Erythroblast (primary cell): ENCODE measurements around the gene CYP1A2.

ENCODE experiments used
- DNase-seq, 2 experiments: peaks; one replicate each; lab custom pipeline; 2025; lab: John Stamatoyannopoulos, UW
- GATA1 ChIP-seq: IDR thresholded peaks from 2 replicates; pipeline ENCODE4 v1.6.1; 2011; ENCODE audit warnings: low read depth, mild to moderate bottlenecking, control low read depth, low read length, moderate library complexity
- POLR2A ChIP-seq: IDR thresholded peaks from 2 replicates; pipeline ENCODE4 v1.6.1; 2011; ENCODE audit warnings: mild to moderate bottlenecking, low read length

CYP1A2 gene

DNA sequence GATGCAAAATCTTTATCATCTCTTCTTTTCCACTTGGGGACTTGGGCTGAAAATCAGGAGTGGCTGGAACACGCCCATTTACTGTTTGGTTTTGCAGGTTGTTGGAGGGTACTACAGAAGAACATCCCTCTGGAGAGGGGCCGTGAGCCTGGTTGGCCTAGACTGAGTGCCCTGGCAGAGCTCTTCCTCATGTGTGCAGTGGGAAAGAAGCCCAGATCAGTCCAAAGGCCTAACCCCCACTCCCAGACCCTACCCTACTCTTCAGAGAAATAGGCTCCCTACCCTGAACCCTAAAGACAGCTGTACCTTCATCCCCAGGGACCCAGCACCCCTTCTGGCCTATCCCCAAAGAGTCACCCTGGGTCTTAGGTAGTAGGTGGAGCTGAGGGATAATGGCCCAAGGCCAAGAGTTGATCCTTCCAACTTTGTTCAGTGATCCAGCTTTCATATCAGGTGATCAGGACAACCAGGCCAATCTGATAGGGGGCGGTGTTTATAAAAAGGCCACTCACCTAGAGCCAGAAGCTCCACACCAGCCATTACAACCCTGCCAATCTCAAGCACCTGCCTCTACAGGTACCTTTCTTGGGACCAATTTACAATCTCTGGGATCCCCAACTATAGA is at the start of gene CYP1A2:
Gene CYP1A2, plus strand, starts transcription at position 524 of the 625 bp plus-strand sequence. CDS start 894 bp downstream, outside the sequence.
- TF ChIP-seq POLR2A = no peak
- TF ChIP-seq GATA1 = no peak

GRCh38 chr15:74709011-74709410 is 39.6 kb upstream of the CYP1A2 start:
- no peak for TF ChIP-seq POLR2A
- no peak for TF ChIP-seq GATA1
- no peak for DNase-seq

More for the DNA sequence above, at the start of gene CYP1A2:
- DNase-seq = no peak

GRCh38 chr15:74709892-74710291 is 38.8 kb upstream of the CYP1A2 start:
- no peak for DNase-seq
- TF ChIP-seq POLR2A = no peak
- TF ChIP-seq GATA1 = no peak

DNA sequence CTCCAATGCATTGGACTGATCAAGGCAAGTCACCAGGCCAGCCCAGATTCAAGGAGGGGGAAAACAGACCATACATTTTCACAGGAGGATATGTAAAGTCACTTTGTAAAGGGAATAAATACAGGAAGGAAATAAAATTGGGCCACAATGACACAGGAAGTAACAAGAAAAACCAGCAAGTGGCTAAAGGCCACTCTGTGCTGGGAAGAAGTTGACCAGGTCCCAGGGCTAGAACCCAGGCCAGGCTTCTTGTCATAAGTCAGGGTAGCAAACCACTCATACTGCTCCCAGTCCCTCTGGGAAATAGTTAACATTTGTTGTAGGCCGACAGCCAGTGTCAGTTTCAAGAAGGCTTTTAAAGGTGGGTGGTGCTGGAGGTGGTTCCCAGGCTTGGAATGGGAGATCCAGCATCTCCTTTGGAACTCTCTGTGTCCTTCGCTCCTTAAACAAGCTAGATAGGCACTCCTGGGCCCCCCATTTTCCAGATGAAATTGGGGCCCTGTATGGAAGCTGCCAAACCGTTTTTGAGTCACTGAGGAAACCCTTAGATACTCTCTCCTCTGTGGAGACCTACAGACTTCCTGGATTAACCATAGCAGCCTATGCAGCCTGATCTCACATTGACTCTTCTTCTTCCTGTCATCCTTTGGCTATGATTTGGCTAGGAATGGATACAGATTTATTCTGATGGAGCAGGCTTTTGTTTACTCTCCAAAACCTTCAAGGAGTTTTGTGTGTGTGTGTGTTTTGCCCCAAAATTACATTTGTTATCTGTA is 38.1 kb upstream of the CYP1A2 start:
- no peak for DNase-seq
- TF ChIP-seq POLR2A (no peak), GATA1 (no peak)

GRCh38 chr15:74712311-74712710 is 36.3 kb upstream of the CYP1A2 start:
- TF ChIP-seq GATA1 (no peak), POLR2A (no peak)
- DNase-seq = no peak

DNA sequence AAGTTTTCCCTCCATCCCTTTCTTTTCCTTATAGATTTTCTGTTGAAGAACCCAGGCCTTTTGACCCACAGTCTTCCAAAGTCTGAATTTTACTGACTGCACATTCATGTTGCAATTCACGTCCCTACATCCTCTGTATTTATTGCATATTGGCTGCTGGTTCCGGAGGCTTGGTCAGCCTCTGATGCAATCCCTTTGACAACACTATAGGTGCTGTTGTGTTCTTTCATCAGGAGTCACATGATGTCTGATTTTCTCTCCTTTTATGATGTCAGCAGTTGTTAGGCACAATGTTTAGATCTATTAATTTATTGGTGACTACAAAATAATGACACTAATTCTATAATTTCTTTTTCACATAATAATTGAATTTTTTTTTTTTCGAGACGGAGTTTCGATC is 32.0 kb upstream of the CYP1A2 start:
- no peak for DNase-seq
- no peak for TF ChIP-seq GATA1

DNA sequence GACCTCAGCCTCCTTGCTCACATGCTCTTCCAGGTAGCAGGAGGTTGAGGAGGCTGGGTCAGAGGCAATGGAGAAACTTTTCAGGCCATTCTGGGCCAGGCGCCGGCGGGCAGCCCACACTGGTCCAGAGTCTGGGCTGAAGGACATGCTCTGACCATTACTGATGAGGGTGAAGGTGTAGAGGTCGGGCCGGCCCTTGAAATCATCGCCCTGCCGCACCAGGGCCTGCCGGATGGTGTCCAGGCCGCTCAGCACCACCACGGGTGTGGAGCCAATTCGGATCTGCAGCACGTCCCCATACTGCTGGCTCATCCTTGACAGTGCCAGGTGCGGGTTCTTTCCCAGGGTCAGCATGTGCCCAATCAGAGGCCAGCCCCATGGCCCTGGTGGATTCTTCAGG is 26.1 kb upstream of the CYP1A2 start:
- no peak for DNase-seq
- no peak for TF ChIP-seq POLR2A
- no peak for TF ChIP-seq GATA1

DNA sequence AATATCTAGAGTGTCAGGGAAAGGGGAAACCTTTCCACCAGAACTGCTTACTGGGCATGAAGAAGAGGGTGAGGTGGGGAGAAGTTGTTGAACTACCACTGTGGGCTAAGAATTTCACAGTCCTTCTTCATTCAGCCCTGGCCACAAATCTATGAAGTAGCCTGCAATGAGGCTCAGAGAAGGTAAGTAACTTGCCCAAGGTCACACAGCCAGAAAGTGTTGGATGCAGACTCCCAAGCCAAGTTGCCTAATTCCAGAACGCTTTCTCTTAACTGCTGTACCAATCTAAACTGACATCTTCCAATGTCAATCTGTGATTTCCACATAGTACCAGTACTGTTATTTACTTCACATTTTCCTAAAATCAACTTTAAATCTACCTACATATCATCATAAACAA is 25.5 kb upstream of the CYP1A2 start:
- no peak for DNase-seq
- no peak for TF ChIP-seq GATA1
- TF ChIP-seq POLR2A = no peak

DNA sequence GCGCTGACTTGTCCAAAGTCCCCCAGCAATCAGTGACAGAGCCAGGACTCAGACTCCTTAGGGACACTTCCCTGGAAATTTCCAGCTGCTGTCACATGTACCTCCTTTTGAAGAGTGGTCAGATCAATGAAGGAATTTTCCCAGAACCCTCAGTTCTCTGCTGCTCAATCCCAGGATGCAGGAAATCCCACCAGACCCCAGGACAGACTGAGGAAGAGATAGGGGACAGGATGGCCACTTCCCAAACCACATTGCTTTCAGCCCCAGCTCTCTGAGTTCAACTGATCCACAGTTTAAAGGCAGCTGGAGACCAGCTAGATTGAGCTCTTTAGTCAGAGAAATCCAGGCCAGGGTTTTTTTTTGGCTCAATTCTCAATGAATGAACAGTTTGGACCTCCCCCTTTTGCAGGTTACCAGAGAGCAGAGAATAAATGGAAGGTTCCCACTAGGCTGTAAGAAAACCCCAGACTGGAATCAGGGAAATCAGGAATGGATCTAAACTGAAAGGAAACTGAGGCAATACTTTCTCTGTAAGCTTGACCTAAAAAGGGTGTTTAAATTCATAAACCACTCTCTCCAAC is 24.8 kb upstream of the CYP1A2 start:
- TF ChIP-seq GATA1 (no peak), POLR2A (no peak)
- DNase-seq = no peak

DNA sequence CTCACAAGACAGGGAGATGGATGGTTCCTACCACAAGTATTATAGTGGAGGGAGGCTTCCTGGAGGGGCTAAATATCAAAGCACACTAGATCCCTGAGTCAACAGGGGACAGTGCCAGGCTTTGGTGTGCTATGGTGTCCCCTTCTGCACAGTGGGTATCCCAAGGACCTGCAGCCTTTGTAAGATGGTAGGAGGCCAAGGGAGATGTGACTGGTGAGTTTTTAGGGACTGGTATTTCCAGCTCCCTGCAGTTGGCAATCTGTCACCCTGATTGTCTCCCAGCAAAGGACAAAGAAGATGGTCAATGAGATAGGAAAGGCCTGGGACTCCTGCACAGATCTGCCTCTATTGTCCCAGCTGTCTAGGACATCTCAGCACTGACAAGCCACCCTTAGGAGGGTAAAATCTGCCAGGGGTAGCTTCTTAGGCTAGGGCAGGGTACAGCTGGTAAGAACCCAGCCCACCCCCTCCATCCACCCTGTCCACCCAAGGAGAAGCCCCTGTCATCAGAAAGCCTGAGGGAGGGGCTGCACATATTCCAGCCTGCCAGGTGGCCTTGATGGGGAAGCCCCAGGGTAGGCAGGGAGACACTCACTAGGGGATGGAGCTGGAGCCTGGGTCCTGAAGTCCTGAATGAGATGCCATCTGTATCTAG is 23.9 kb upstream of the CYP1A2 start:
- TF ChIP-seq POLR2A = no peak
- no peak for TF ChIP-seq GATA1
- no peak for DNase-seq

GRCh38 chr15:74725225-74725774 is 23.3 kb upstream of the CYP1A2 start, which contains the start of gene CYP1A1:
Gene CYP1A1 (minus strand): TSS chr15:74725528. CDS start chr15:74723097, 2,431 bp downstream.
- no peak for TF ChIP-seq POLR2A
- TF ChIP-seq GATA1 = no peak
- no peak for DNase-seq

DNA sequence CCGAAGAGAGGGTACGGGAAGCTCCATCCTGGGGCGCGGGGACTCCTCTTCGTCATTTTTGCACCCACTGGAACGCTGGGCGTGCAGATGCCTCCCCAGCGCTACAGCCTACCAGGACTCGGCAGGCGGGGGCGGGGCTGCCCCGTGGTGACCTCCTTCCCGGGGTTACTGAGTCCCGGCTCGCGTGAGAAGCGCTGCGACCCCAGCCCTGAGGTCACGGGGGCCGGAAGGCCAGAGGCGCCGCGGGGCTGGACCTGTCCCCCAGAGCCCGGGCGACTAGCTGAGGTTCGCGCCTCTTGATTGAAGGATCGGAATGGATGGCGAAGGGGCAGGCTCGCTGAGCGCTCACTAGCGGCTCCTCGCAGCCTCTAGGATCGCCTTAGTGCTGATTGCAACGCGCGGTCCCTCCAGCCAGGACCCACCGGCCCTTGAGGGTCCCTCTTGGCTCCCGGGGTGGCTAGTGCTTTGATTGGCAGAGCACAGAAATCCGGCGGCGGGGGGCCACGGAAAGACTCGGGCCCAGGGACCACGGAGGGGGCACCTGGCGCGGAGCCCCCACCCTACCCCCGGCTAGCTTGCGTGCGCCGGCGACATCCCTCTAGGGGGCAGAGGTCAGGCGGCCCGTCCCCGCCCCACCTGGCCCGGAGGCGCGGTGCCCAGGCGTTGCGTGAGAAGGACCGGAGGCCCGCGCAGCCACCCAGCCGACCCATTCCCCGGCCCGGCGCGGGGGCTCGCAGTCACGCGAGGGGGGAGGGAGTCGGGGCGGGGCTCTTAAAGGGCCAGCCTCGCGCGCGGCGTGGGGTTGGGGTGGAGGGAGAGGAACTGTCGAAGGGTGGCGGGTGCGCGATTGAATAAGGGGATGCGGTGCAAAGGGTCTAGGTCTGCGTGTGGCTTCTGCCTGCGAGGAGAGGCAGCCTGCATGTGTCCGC is 22.5 kb upstream of the CYP1A2 start:
- TF ChIP-seq GATA1 = no peak
- TF ChIP-seq POLR2A = no peak
- no peak for DNase-seq

GRCh38 chr15:74726774-74727164 is 21.9 kb upstream of the CYP1A2 start:
- no peak for TF ChIP-seq POLR2A
- TF ChIP-seq GATA1 = no peak
- no peak for DNase-seq
